GM18861 (cell line): ENCODE results near the gene SALL3.
"Not testable (repeated sequence)": the region's sequence is repeated elsewhere in the genome, so short reads cannot be mapped to it uniquely, and the experiment has no call there.

ENCODE experiments used
- ATAC-seq: cut with Tn5 transposase; IDR thresholded peaks from one replicate; pipeline ENCODE4 v1.9.1; 2021; ENCODE audit not compliant: unreplicated experiment

SALL3 gene

DNA sequence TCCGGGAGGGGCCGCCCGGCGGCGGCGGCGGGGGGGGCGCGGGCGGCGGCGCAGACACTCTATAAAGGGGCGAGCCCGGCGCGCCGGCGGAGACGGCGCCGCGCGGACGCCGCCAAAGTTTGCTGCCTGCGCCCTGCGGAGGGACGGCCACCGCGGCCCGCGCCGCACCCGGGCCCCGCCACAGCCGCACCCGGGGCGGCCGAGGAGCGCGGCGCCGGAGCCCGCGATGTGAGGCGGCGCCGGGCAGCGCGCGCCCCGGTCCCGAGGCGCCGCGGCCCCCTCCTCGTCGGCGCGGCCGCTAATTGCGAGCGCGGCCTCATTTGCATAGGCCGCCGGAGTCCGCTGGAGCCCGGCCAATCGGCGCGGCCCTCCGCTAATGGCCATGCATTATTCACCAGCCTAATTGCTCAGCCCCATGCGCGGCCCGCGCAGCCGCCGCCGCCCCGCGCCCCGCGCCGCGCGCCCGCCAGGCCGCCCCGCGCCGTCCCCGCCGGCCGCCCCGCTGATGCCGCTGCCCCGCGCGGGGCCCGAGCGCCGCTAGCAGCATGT lies at the start of gene SALL3:
Gene SALL3 (plus strand): TSS at position 89 of the 549 bp plus-strand sequence. CDS start 457 bp downstream, at position 546.
- no peak for ATAC-seq

DNA sequence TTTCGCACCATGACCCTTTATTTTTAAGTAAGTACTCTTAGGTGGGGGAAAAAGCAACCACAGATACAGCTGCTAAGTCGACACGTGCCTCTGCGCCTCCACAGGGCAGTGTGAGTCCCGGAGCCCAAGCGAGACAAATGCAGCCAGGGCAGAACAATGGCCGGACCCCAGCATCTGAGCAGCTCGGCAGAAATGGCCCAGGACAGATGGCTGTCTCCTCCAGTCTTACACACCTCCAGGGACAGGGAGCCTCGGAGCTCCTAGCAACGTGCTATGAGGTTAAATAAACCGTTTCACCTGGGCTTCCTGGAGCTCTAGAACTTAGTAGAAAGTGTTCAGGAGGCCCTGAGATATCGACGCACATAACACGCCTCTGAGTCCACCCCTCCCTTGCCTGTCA lies 47.3 kb upstream of the SALL3 start:
- ATAC-seq, result no peak

DNA sequence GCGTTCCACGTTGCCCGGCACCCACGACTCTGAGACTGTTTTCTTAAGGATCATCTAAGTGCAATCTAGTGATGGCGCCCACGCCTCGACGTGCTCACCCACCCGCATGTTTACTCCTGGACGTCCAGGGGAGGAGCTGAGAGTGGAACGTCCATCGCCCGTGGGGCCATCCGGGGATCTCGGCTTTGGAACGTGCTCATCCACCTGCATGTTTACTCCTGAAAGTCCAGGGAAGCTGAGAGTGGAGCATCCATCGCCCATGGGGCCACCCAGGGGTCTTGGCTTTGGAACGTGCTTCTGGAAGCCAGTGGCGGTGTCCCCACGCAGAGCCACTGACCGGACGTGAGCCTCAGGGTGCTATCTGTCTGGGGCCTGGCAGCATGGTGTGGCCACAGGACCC lies 45.6 kb upstream of the SALL3 start:
- ATAC-seq, result no peak

DNA sequence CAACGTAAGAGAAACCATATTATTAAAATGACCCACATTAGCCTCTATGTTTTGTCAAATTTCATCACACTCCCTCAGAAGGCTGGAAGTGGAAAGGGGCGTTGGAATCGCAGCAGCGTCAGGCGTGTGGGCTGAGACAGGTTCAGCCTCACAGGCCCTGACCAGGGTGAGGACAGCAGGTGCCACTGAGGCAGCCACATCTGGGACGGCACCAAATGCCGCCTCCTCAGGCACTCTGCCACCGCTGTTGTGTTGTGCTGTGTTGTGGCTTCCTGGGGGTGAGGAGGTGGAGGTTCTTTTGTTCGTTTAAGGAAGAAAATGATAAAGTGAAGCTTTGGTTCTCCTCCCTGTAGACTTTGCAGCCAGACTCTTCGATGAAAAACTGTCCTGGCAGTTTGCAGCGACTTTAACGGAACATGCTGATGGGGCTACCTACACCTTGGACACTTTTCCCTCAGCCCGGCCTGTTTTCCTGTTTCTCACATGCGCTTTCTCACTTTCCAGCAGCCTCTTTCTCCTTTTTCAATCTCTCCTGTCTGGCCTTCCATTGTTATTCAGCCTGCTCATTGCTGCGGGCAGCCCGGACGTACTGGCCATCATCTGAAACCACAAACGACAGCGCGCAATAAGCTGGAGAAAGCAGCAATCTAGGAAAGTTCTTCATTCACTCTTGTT lies 44.9 kb upstream of the SALL3 start:
- no peak for ATAC-seq

DNA sequence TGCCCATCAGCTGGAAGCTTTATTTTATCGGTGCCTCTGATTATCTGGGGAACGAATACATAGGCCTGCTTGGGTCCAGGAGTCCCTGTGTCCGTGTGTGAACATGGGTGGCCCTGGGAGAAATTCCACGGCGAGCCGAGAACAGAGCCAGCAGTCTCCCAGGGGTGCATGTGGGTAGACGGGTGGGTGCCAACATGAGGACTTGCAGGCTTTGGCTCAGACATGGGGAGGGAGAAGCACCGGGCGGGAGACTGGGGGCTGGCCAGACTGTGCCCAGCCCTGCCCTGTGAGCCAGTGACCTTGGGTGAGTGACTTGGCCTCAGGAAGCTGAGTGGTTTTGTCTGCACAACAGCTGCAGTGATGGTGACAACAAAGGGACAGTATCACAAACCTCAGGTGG lies 44.2 kb upstream of the SALL3 start:
- ATAC-seq, result no peak

DNA sequence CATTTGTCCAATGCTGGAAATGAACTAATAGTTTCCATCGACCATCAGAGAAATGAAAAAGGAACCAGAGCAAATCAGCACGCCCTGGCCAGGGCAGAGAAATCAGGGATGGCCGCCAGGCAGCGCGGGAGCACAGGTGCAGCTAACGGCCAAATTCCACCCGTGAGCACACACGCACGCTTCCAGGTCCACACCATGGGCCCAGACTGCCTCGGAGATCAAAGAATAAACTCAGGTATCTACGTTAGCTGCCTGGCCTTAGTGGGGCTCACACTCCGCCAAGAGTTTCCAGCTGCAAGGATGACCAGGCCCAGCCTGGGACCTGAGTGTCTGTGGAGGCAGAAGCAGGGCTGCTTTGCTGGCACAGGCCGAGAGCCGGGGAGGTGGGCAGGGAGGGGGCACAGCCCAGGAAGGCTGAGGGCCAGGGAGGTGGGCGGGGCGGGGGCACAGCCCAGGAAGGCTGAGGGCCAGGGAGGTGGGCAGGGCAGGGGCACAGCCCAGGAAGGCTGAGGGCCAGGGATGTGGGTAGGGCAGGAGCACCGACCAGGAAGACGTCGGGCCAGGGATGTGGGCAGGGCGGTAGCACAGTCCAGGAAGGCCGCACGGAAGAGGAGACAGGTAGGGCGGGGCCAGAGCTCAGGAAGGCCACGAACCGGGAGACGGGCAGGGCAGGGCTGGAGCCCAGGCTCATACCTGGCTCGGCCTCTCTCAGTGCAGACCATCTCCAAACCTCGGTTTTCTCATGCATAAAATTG lies 43.2 kb upstream of the SALL3 start:
- no peak for ATAC-seq

DNA sequence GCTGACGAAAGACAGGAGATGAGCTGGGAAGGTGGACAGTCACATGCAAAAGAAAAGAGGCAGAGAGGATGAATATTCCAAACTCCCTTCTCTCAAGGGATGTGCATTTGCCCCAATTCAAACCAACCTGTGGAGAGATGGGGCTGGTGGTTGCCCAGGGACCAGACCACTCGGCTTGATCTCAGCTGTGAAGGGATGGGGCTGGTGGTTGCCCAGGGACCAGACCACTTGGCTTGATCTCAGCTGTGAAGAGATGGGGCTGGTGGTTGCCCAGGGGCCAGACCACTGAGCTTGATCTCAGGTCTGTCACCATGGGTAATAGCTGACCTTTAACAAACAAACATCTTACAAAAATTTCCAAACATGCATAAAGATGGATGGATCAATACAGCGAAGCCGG lies 42.5 kb upstream of the SALL3 start:
- ATAC-seq, result no peak

DNA sequence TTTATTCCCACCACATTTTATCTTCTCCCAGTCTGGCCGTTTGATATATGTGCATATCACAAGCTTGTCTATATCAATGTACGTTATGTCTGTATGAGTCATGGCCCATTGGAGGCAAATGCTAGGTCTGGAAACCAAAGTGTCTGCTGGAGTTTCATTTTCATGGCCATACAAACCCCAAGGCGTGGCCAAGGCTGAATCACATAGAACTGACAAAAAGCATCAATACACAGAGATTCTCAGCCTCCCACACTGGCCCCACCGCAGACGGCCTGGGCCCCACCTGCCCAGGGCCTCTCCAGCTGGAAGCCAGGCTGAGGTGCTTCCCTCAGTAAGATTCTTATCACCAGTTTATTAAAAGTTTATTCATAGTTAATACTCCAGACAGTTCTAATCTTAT lies 40.5 kb upstream of the SALL3 start:
- ATAC-seq, result no peak

DNA sequence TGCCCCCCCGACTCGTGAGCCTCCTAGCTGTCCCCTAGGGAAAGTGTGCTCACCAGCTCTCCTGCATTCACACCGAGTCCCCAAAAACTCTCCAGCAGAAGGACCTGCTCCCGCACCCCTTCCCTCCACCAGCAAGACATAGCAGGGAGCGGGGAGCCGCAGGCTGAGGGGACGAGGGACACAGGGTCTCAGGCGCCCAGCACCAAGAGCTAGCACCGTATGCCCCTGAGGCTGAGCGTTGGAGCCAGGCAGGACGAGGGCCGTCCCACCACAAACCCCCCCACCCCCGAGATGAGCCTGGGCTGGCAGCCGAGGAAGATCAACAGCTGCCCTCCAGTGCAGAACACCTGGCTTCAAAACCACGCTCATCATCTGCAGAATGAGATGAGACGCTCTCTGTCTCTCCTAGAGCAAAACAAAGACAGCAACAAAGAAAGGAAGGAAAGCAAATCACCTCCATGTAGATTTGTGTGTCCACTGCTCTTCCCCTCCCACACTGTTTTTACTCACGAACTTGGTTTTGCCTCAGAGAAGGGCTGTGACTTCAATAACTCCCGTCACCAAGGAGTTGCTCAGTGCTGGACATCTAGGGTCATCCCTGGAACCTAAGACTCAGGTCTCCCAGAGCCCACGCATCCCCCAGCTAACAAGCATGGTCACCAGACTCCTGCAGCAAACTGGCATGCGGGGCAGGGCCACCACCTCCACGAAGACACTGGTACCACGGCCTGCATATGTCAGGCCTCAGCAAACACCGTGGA lies 39.7 kb upstream of the SALL3 start:
- no peak for ATAC-seq

DNA sequence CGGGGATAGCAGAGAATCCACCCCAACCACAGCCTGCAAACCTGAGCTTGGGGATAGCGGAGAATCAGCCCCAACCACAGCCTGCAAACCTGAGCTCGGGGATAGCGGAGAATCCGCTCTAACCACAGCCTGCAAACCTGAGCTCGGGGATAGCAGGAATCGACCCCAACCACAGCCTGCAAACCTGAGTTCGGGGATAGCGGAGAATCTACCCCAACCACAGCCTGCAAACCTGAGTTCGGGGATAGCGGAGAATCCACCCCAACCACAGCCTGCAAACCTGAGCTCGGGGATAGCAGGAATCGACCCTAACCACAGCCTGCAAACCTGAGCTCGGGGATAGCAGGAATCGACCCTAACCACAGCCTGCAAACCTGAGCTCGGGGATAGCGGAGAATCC lies 37.4 kb upstream of the SALL3 start:
- not testable (repeated sequence) for ATAC-seq

DNA sequence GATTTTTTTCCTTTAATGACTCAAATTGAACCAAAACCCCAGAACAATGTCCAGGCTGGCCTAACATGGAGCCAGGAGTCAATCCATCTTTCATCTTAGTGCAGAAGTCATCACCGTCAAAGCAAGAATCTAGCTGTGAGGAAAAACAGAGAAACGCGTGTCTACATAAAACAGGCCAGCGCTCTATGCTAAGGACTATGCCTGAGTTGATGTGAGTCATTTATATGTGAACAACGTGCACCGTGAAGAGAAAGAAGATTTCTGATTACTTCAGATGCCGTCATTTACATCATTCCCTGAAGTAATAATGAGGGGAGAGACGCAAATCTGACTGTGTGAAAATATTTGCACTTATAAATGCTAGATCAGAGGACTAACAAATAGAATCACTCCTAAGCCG lies 34.0 kb upstream of the SALL3 start:
- ATAC-seq, result no peak

DNA sequence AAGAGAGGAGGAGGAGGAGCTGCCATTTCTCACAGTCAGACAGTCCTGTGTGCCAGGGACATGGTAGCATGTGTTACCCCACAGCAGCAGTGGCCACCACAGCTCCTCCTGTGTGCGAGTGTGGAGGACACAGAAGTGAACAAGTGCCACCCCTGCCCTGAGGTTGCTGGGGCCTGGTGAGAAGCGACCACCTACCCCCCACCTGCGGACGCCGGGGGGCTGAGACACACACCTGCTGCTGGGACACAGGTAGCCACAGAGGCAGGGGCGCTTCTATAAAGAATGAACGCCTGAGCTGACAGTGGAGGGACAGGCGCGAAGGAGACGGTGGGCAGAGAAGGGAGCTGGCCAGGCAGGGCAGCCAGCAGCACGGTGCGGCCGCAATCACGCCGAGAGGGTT lies 32.3 kb upstream of the SALL3 start:
- no peak for ATAC-seq

DNA sequence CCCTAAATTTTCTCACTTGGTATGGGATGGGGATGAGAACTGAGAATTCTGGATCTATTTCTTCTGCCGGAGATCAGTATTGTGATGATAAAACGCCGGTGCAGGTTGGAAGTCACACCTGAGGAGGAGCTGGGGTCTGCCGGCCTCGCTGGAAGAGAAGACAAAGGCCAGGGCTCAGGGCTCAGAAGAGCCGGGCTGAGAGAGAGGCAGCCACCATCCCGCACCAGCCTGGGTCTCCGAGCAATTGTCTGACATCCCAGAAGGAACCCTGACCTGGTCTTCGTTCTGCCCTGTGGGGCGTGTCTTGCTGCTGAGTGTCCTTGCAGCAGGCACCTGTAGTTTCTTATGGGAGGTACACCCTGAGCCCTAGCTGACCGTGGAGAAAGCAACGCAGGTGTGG lies 31.4 kb upstream of the SALL3 start:
- ATAC-seq, result no peak

DNA sequence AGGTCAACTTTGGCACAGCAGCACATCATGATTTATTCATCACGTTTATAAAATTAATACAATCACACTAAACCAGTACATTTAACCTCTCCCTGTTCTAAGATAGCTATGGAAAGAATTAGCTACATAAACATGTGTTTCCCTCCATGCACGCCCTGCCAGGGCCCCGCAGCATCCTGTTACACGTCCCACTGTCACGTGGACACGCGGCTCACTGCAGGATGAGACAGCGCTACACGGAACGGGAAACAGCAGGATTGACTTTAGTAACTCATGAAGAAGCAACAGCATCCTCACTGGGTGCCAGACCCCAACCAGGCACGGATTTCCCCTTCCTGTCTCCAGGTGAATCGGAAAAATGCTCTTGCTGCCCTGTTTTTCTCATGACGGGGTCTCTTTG lies 30.9 kb upstream of the SALL3 start:
- no peak for ATAC-seq

DNA sequence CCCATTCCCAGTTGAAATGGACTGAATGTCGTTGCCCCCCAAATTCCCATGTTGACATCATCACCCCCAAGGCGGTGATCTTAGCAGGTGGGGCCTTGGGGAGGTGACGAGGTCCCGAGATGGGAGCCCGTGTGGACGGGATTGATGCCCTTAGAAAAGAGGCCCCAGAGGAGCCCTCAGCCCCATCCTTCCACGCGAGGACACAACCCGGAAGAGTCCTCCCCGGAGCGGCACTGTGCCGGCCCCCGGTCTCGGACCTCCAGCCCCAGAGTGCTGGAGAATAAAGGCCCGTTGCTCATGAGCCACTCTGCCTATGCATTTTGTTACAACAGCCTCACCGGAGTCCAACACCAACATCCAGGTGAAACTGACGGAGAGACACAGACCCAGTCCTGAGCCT lies 30.4 kb upstream of the SALL3 start:
- ATAC-seq, result no peak

DNA sequence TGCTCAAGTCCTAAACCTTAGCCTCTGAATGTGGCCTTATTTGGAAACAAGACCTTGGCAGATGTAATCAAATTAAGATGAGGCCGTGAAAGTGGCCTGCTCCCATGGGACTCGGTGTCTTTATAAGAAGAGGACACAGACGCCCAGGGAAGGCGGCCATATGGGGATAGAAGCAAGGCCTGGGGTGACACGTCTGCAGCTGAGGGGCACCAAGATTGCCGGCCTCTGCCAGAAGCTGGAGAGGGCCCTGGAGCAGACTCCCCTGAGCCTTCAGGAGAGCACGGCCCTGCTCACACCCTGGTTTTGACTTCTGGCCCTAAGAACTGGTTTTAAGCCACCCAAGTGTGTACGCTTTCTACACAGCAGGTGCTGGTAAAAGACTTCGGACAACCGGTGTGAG lies 29.2 kb upstream of the SALL3 start:
- ATAC-seq, result no peak

DNA sequence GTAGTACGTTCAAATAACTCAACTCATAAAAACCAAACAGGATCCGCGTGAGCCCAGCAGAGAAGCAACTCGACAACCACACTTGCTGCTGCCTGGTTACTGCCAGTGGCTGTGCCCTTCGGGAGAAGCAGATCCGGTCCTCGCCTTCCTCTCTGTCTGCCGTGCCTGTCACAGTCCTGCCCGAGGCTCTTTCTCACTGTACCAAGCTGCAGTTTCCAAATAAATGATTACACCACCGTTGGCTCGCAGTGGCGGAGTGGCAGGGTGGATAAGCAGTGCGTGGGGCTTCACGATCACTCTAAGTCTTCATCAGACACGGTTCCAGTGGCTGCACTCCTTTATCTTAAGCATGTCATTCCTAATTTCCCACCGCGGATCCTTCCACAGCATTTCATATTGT lies 26.1 kb upstream of the SALL3 start:
- no peak for ATAC-seq

DNA sequence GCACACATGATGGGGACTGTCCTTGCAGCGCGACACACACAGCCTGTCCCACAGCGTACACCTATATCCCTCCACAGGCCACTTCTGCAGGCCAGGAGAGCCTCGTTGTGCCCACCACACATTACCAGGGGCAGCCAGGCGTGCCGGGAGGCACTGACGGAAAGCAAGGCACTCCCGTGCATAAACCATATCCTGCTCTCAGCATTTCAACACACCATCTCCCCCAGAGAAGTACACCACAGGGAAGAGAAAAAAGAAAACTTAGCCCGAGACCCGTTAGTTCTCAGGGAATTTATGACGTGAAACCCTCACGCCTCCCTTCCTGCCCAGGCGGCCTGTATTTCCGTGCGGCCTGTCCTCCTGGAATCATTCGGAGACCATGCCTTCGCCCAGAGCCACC lies 24.6 kb upstream of the SALL3 start:
- no peak for ATAC-seq

DNA sequence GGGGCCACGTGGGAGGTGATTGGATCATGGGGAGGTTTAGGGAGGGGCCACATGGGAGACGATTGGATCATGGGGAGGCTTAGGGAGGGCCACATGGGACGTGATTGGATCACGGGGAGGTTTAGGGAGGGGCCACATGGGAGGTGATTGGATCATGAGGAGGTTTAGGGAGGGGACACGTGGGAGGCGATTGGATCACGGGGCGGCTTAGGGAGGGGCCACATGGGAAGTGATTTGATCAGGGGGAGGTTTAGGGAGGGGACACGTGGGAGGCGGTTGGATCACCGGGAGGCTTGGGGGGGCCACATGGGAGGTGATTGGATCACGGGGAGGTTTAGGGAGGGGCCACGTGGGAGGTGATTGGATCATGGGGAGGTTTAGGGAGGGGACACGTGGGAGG lies 22.5 kb upstream of the SALL3 start:
- ATAC-seq, result no peak

DNA sequence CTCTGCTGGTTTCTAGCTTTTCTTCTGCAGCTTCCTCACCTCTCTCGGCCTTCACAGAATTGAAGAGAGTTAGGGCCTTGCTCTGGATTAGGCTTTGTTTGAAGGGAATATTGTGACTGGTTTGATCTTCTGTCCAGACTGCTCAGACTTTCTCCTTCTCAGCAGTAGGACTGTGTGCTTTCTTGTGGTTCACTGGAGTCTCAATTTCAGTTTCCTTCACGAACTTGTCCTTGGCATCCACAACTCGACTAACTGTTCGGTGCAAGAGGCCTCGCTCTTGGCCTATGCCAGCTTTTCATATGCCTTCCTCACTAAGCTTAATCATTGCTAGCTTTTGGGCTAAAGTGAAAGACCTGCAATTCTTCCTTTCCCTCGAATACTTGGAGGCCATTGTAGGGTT lies 18.9 kb upstream of the SALL3 start:
- ATAC-seq, result no peak

DNA sequence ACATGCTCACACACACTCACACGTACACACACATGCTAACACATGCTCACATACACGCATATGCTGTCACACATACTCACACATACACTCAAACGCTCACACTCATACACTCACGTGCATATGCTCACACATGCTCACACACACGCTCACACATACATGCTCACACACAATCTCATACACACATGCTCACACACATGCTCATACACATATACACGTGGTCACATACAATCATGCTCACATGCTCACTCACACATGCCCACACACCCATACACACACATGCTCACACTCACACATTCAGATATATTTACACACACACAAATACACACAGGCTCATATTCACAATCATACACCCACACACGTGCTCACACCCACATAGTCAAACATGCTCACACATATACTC lies 17.5 kb upstream of the SALL3 start:
- ATAC-seq, result no peak

DNA sequence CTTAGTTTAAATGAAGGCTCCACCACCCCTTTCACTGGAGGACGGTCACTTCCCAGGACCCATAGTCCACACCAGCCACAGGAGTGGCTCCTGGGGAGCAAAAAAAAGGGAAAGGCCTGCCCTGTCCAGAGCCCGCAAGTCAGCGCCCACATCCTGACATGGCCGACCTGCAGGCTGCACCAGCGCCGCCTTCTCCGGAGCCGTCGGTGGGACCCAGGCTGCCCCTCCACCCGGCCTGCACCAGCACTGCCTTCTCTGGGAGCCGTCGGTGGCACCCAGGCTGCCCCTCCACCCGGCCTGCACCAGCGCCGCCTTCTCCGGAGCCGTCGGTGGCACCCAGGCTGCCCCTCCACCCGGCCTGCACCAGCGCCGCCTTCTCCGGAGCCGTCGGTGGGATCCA lies 14.9 kb upstream of the SALL3 start:
- ATAC-seq, result not testable (repeated sequence)
